Body of pancreas (tissue), 4 donors: ENCODE results near the gene MDH1. TPM values are rescaled to one million over a fixed set of nuclear protein-coding genes. Genes with fewer than 3 reads are reported as not detected.

Source experiments
- ATAC-seq: fragments of 150-250 bp; one replicate; pipeline ENCODE4 v1.9.1; 2016
- DNase-seq, 4 donors: peaks; one replicate each; pipeline ENCODE4 v3.0.0-alpha.2; 2019
- H3K27ac ChIP-seq, 4 donors: fragments of 200-600 bp; sonication (generic); 1 replicate in 3 of 4; 2 replicates in 1 of 4; pipeline versions ENCODE4 v1.5.1 to v1.6.1; 2016 to 2019; ENCODE audit warnings: mild to moderate bottlenecking in 1 of 4, mixed read lengths in 1 of 4, moderate library complexity in 1 of 4
- H3K27me3 ChIP-seq, 2 donors: fragments of 200-600 bp; sonication (generic); one replicate each; pipeline ENCODE4 v1.6.0; 2016; ENCODE audit warnings: mild to moderate bottlenecking in 1 of 2
- H3K36me3 ChIP-seq, 2 donors: fragments of 200-600 bp; sonication (generic); replicated peaks in 1 of 2; 2 replicates each; pipeline ENCODE4 v1.5.1; 2016; ENCODE audit warnings: low read depth in 2 of 2; ENCODE audit not compliant: insufficient read depth in 1 of 2
- H3K4me1 ChIP-seq: fragments of 200-600 bp; sonication (generic); one replicate; pipeline ENCODE4 v1.6.0; 2016
- H3K4me3 ChIP-seq, 2 donors: fragments of 200-600 bp; sonication (generic); 1 replicate in 1 of 2; 2 replicates in 1 of 2; pipeline ENCODE4 v1.5.1; 2016 to 2019
- H3K9me3 ChIP-seq, 3 donors: fragments of 200-600 bp; sonication (generic); 1 replicate in 2 of 3; 2 replicates in 1 of 3; pipeline ENCODE4 v1.5.1; 2016
- POLR2A ChIP-seq, 3 donors: fragments of 450-650 bp; IDR thresholded peaks; one replicate each; pipeline ENCODE4 v1.6.1; 2016; ENCODE audit warnings: antibody characterized with exemption in 3 of 3, mild to moderate bottlenecking in 2 of 3
- WGBS, 2 donors: methylation state at CpG; one replicate each; pipeline ENCODE4 v1.1.5; 2017; 5-methylcytosine and 5-hydroxymethylcytosine counted together
- intact Hi-C: fragments of 100-400 bp; cut with DNase I; formaldehyde crosslinking; loops from one replicate; pipeline ENCODE4 v1.15.1; 2023
- total RNA-seq, 2 donors: library from RNA; depleted of rRNA; stranded (reverse); fragments of >200 nt; gene quantifications; one replicate each; pipeline ENCODE4 v1.1.0, GENCODE V29; 2016
- TF ChIP-seq, protein P1 (sequence below), 7 experiments: fragments of 450-650 bp in 4 of 7; fragments of 200-600 bp in 3 of 7; sonication (generic) in 3 of 7; IDR thresholded peaks; one replicate each; pipeline ENCODE4 v1.5.1; 2016 to 2019; ENCODE audit warnings: antibody characterized with exemption in 7 of 7

The MDH1 gene
- total RNA-seq, 2 donors from 2014 or later, result 61.2 to 93.9 TPM

DNA sequence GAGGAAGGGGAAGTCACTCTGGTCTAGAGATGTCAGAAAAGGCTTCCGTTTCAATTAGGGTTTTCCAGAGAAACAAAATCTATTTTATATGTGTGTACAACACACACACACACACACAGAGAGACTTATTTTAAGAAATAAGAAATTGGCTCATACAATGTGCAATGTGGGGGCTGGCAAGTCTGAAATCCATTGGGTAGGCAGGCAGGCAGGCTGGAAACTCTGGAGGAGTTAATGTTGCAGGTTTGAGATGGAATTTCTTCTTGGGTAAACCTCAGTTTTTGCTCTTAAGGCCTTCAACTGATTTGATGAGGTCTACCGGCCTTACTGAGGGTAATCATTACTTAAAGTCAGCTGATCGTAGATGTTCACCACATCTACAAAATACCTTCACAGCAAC lies 62.6 kb downstream of the MDH1 start:
- Histone ChIP-seq H3K4me1 (no peaks in the 10 kb centered on the region), H3K27ac (no peak overlapping the region), H3K27me3 (no peaks in the 10 kb centered on the region), H3K36me3 (no peaks in the 10 kb centered on the region), H3K4me3 (no peak overlapping the region), H3K9me3 (no peaks in the 10 kb centered on the region)
- intact Hi-C loops, result no loop called here
- WGBS, 2 donors, result 67% methylated on average over 3 of the region's 3 CpGs
- no peak for DNase-seq
- TF ChIP-seq POLR2A (IDR thresholded peaks at IDR 0.05), result no peak
- TF ChIP-seq, protein P1, sequence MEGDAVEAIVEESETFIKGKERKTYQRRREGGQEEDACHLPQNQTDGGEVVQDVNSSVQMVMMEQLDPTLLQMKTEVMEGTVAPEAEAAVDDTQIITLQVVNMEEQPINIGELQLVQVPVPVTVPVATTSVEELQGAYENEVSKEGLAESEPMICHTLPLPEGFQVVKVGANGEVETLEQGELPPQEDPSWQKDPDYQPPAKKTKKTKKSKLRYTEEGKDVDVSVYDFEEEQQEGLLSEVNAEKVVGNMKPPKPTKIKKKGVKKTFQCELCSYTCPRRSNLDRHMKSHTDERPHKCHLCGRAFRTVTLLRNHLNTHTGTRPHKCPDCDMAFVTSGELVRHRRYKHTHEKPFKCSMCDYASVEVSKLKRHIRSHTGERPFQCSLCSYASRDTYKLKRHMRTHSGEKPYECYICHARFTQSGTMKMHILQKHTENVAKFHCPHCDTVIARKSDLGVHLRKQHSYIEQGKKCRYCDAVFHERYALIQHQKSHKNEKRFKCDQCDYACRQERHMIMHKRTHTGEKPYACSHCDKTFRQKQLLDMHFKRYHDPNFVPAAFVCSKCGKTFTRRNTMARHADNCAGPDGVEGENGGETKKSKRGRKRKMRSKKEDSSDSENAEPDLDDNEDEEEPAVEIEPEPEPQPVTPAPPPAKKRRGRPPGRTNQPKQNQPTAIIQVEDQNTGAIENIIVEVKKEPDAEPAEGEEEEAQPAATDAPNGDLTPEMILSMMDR (IDR thresholded peaks at IDR 0.05), result no peak
- ATAC-seq, result no peak

DNA sequence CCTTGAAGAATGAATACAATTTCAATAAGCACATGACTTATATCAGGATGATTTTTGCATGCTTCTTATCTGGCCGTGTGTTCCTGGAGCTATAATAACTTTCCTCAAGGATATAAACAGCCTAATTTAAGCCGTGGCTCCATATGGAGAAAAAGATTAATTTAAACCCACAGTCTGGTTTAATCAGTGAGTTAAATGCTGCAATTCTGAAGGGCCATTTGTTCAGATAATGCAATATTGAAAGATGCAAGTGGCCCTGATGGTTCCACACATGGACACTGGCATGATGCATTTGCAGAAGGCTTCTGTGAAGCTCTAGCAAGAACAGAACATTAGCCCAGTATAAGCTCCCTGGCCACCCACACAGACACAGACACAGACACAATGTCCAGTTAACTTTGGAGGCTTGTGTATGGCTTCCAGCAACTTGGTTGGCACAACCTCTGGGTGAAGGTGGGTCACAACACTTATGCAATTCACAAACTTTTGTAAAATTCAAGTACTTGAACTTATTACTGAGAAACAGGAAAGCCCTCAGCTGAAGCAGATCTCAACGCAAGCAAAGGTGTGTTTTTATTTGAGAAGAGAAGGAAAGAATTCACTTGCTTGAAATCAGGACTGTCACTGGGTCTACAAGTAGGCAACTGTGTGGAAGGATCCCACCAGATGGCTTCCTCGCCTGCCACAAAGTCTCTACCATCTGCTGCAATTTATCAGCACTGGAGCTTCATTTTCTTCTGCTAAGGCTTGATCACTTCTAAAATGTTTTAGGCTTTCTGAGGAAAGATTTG lies 63.3 kb downstream of the MDH1 start:
- intact Hi-C loops, result no loop called here
- Histone ChIP-seq H3K36me3 (no peaks in the 10 kb centered on the region), H3K27me3 (no peaks in the 10 kb centered on the region), H3K4me1 (no peaks in the 10 kb centered on the region), H3K27ac (no peak overlapping the region), H3K9me3 (no peaks in the 10 kb centered on the region), H3K4me3 (no peak overlapping the region)
- DNase-seq, result no peak
- ATAC-seq, result no peak
- whole genome bisulfite sequencing, 2 donors, result 63 to 64% methylated on average over 4 of the region's 4 CpGs
- TF ChIP-seq, protein P1 (IDR thresholded peaks at IDR 0.05), result no peak
- no peak for TF ChIP-seq POLR2A (IDR thresholded peaks at IDR 0.05)

DNA sequence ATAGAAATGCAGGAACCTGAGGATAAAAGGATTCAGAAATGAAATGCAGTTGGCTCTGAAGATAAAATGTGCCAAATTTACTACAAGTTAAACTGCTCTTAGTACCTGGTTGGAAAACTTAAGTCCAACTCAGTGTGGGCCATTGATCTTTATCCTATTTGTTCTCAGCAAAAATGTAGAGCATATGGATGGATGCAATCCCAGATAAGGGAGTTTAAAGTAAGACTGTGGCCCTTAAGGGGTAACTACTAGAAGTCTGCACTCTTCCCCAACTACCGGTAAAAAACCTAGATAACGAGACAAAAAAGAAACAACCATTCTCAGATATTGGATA lies 63.9 kb downstream of the MDH1 start:
- intact Hi-C loops, result no loop called here
- H3K4me3 ChIP-seq, result no peak overlapping the region
- no peaks in the 10 kb centered on the region for H3K36me3 ChIP-seq
- DNase-seq, result no peak
- H3K4me1 ChIP-seq, result no peaks in the 10 kb centered on the region
- no peak overlapping the region for H3K27ac ChIP-seq
- ATAC-seq, result no peak
- no peaks in the 10 kb centered on the region for H3K9me3 ChIP-seq
- 72 to 75% methylated on average over 2 of the region's 2 CpGs for WGBS, 2 donors
- no peaks in the 10 kb centered on the region for H3K27me3 ChIP-seq
- TF ChIP-seq, protein P1 (IDR thresholded peaks at IDR 0.05), result no peak
- TF ChIP-seq POLR2A (IDR thresholded peaks at IDR 0.05), result no peak

DNA sequence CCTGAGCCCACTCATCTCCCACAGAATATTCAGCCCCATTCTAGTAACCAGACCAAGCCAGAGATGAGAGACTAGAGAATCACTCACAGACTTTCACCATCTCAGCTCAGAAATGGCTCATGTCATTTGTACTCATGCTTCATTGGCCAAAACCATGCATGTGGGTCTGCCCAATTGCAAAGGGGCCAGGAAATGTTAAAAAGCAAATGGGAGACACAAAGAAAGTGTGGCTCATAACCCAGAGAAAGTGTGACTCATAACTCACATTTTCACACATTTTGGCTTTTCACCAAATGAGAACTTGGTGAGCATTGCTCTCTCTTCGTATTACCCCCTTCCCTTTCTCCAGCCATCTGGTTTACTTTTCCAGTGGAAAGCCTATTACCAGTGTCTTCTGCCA lies 66.2 kb downstream of the MDH1 start:
- no peak for ATAC-seq
- WGBS, 2 donors, result 82 to 88% methylated on average over 1 of the region's 1 CpG
- TF ChIP-seq, protein P1 (IDR thresholded peaks at IDR 0.05), result no peak
- TF ChIP-seq POLR2A (IDR thresholded peaks at IDR 0.05), result no peak
- Histone ChIP-seq H3K36me3 (no peaks in the 10 kb centered on the region), H3K27me3 (no peaks in the 10 kb centered on the region), H3K4me1 (no peaks in the 10 kb centered on the region), H3K9me3 (no peaks in the 10 kb centered on the region), H3K27ac (no peak overlapping the region), H3K4me3 (no peak overlapping the region)
- intact Hi-C loops, result no loop called here
- DNase-seq, result no peak

Other genes starting within 250 kb of the MDH1 start
- 1 to 10 TPM; 6.9 to 8.3 TPM for gene WDPCP, start 486 bp upstream of the MDH1 start, total RNA-seq